ENCODE data around the gene KRT14.

DNA sequence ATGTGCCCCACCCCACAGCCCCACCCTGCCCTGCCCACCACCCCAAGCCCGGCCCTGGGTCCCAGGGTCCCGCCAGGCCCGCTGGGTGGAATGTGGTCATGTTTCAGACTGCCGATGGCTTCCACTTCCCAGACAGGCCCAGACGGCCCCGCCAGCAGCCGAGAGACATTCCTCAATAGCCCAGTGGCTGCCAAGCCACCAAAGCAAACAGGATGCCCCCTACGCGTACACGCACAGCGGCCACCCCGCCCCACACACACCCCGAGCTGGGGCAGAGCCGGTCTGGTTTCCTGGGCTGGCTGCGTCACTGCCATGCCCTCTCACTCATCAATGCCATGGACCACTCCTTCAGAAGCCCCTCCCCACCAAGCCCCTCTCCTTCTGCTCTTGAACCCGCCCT is 38.9 kb upstream of the KRT14 start:
- TF ChIP-seq, protein P1, sequence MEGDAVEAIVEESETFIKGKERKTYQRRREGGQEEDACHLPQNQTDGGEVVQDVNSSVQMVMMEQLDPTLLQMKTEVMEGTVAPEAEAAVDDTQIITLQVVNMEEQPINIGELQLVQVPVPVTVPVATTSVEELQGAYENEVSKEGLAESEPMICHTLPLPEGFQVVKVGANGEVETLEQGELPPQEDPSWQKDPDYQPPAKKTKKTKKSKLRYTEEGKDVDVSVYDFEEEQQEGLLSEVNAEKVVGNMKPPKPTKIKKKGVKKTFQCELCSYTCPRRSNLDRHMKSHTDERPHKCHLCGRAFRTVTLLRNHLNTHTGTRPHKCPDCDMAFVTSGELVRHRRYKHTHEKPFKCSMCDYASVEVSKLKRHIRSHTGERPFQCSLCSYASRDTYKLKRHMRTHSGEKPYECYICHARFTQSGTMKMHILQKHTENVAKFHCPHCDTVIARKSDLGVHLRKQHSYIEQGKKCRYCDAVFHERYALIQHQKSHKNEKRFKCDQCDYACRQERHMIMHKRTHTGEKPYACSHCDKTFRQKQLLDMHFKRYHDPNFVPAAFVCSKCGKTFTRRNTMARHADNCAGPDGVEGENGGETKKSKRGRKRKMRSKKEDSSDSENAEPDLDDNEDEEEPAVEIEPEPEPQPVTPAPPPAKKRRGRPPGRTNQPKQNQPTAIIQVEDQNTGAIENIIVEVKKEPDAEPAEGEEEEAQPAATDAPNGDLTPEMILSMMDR (conservative IDR thresholded peaks at IDR 0.05; ENCODE audit: low read depth, low read length) = no peak
- TF ChIP-seq EZH2phosphoT487 (IDR thresholded peaks at IDR 0.05; ENCODE audit: borderline replicate concordance, low read length) = no peak
